CD14-positive monocyte (primary cell): ENCODE measurements around the gene SP110. TPM values are rescaled to one million over a fixed set of nuclear protein-coding genes. Genes with fewer than 3 reads are reported as not detected.

Experiments used
- DNase-seq, 3 donors: peaks; one replicate each; pipeline ENCODE4 v3.0.0-alpha.2; 2011 to 2022
- H2AFZ ChIP-seq: 2 replicates; pipeline ENCODE4 v1.6.0; 2012; ENCODE audit warnings: mild to moderate bottlenecking, low read depth, low read length, inconsistent platforms; ENCODE audit not compliant: insufficient read depth, poor library complexity, severe bottlenecking
- H3K27ac ChIP-seq, 2 donors: 1 replicate in 1 of 2; 2 replicates in 1 of 2; pipeline ENCODE4 v1.5.1; 2012 to 2013; ENCODE audit warnings: low read length in 2 of 2, control low read depth in 1 of 2, inconsistent platforms in 1 of 2, low read depth in 1 of 2, mild to moderate bottlenecking in 1 of 2
- H3K27me3 ChIP-seq, 2 donors: one replicate each; pipeline versions ENCODE4 v1.6.0 to v1.6.1; 2011 to 2013; ENCODE audit warnings: low read length in 2 of 2; ENCODE audit not compliant: control insufficient read depth in 2 of 2, insufficient read depth in 2 of 2
- H3K36me3 ChIP-seq, 2 donors: replicated peaks in 1 of 2; 1 replicate in 1 of 2; 2 replicates in 1 of 2; pipeline versions ENCODE4 v1.5.1 to v1.6.1; 2012 to 2013; ENCODE audit warnings: low read length in 2 of 2, control low read depth in 1 of 2, inconsistent platforms in 1 of 2, mild to moderate bottlenecking in 1 of 2; ENCODE audit not compliant: insufficient read depth in 2 of 2, control insufficient read depth in 1 of 2
- H3K4me1 ChIP-seq, 2 donors: 1 replicate in 1 of 2; 2 replicates in 1 of 2; pipeline versions ENCODE4 v1.5.1 to v1.6.1; 2012 to 2013; ENCODE audit warnings: low read length in 2 of 2, control low read depth in 1 of 2, inconsistent platforms in 1 of 2, mild to moderate bottlenecking in 1 of 2, moderate library complexity in 1 of 2; ENCODE audit not compliant: insufficient read depth in 2 of 2, control insufficient read depth in 1 of 2
- H3K4me2 ChIP-seq: replicated peaks from 2 replicates; pipeline ENCODE3; 2012; ENCODE audit warnings: low read length, moderate library complexity, mild to moderate bottlenecking; ENCODE audit not compliant: poor library complexity, severe bottlenecking; ENCODE audit errors: extremely low read depth
- H3K4me3 ChIP-seq, 3 experiments: fragments of 200-600 bp in 1 of 3; sonication (generic) in 1 of 3; replicated peaks in 1 of 3; 1 replicate in 2 of 3; 2 replicates in 1 of 3; pipeline ENCODE4 v1.5.1; 2011 to 2013; ENCODE audit warnings: low read length in 3 of 3, mild to moderate bottlenecking in 3 of 3, control low read depth in 2 of 3, low read depth in 2 of 3, inconsistent platforms in 1 of 3, moderate library complexity in 1 of 3
- H3K79me2 ChIP-seq: 2 replicates; pipeline ENCODE4 v1.6.0; 2012; ENCODE audit warnings: mild to moderate bottlenecking, control low read depth, inconsistent platforms, low read length, moderate library complexity; ENCODE audit not compliant: insufficient read depth
- H3K9ac ChIP-seq: 2 replicates; pipeline ENCODE4 v1.6.0; 2017; ENCODE audit warnings: low read length, mild to moderate bottlenecking; ENCODE audit not compliant: insufficient read depth, poor library complexity, severe bottlenecking
- H3K9me3 ChIP-seq, 2 donors: replicated peaks in 1 of 2; 1 replicate in 1 of 2; 2 replicates in 1 of 2; pipeline versions ENCODE4 v1.5.1 to v1.6.1; 2012 to 2013; ENCODE audit warnings: low read length in 2 of 2, control low read depth in 1 of 2; ENCODE audit not compliant: control insufficient read depth in 1 of 2, insufficient read depth in 1 of 2
- H4K20me1 ChIP-seq: 2 replicates; pipeline ENCODE4 v1.6.0; 2012; ENCODE audit warnings: mild to moderate bottlenecking, low read length, control low read depth, moderate library complexity; ENCODE audit not compliant: insufficient read depth
- H3K27ac Mint-ChIP-seq, 7 donors: one replicate each; pipeline ENCODE4 v1.8.0; 2020; ENCODE audit warnings: mild to moderate bottlenecking in 7 of 7, mixed read lengths in 7 of 7, moderate library complexity in 6 of 7, inconsistent platforms in 2 of 7
- H3K27me3 Mint-ChIP-seq, 3 donors: one replicate each; pipeline ENCODE4 v1.8.0; 2021 to 2022; ENCODE audit warnings: low read depth in 3 of 3, mild to moderate bottlenecking in 3 of 3, mixed read lengths in 3 of 3, moderate library complexity in 3 of 3, inconsistent platforms in 1 of 3
- H3K36me3 Mint-ChIP-seq, 2 donors: one replicate each; pipeline ENCODE4 v1.8.0; 2020; ENCODE audit warnings: mixed read lengths in 2 of 2, inconsistent platforms in 1 of 2, mild to moderate bottlenecking in 1 of 2
- H3K4me1 Mint-ChIP-seq: one replicate; pipeline ENCODE4 v1.8.0; 2020; ENCODE audit warnings: mild to moderate bottlenecking, mixed read lengths
- H3K4me3 Mint-ChIP-seq, 2 donors: one replicate each; pipeline ENCODE4 v1.8.0; 2020; ENCODE audit warnings: mild to moderate bottlenecking in 2 of 2, mixed read lengths in 2 of 2, moderate library complexity in 1 of 2
- H3K9me3 Mint-ChIP-seq, 7 donors: one replicate each; pipeline ENCODE4 v1.8.0; 2020 to 2022; ENCODE audit warnings: mixed read lengths in 7 of 7, mild to moderate bottlenecking in 6 of 7, moderate library complexity in 6 of 7, inconsistent platforms in 2 of 7
- WGBS: methylation state at CpG from one replicate; pipeline ENCODE4 v1.1.5; 2013; ENCODE audit warnings: missing lambda C conversion rate; ENCODE audit not compliant: insufficient coverage; 5-methylcytosine and 5-hydroxymethylcytosine counted together
- intact Hi-C, 2 donors: fragments of 100-400 bp; cut with micrococcal nuclease; formaldehyde crosslinking; loops; one replicate each; pipeline versions ENCODE4 v1.15.0 to v1.15.1; 2023
- polyA plus RNA-seq, 3 donors: library from polyadenylated mRNA; depleted of rRNA in 1 of 3; unstranded in 2 of 3; stranded (reverse) in 1 of 3; fragments of 300-500 nt in 2 of 3; fragments of >200 nt in 1 of 3; fragmentation: Illumina TruSeq in 2 of 3; gene quantifications; 1 replicate in 2 of 3; 2 replicates in 1 of 3; pipeline ENCODE4 v1.2.3, GENCODE V29; 2012 to 2021
- TF ChIP-seq, protein P1 (sequence below): fragments of 200-600 bp; IDR thresholded peaks from one replicate; pipeline ENCODE4 v1.8.0; 2022; ENCODE audit warnings: antibody characterized with exemption, mild to moderate bottlenecking

The SP110 gene
- polyA plus RNA-seq, 3 donors, result 39.1 to 66.1 (median 65.5) TPM

GRCh38 chr2:230244211-230244610 is 24.4 kb upstream of the SP110 start:
- no peaks in the 10 kb centered on the region for H3K4me1 Mint-ChIP-seq
- H3K79me2 ChIP-seq, result no peaks in the 10 kb centered on the region
- TF ChIP-seq, protein P1, sequence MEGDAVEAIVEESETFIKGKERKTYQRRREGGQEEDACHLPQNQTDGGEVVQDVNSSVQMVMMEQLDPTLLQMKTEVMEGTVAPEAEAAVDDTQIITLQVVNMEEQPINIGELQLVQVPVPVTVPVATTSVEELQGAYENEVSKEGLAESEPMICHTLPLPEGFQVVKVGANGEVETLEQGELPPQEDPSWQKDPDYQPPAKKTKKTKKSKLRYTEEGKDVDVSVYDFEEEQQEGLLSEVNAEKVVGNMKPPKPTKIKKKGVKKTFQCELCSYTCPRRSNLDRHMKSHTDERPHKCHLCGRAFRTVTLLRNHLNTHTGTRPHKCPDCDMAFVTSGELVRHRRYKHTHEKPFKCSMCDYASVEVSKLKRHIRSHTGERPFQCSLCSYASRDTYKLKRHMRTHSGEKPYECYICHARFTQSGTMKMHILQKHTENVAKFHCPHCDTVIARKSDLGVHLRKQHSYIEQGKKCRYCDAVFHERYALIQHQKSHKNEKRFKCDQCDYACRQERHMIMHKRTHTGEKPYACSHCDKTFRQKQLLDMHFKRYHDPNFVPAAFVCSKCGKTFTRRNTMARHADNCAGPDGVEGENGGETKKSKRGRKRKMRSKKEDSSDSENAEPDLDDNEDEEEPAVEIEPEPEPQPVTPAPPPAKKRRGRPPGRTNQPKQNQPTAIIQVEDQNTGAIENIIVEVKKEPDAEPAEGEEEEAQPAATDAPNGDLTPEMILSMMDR, result no peak
- peaks cover 0 to 1% (median 0%) of the 10 kb centered on the region in 7 donors for H3K9me3 Mint-ChIP-seq
- no peak overlapping the region for H3K27ac Mint-ChIP-seq
- peaks cover 17 to 27% of the 10 kb centered on the region in 2 donors for H3K4me1 ChIP-seq
- H3K9ac ChIP-seq, result no peak overlapping the region
- no peaks in the 10 kb centered on the region for H3K9me3 ChIP-seq
- no peaks in the 10 kb centered on the region for H4K20me1 ChIP-seq
- peaks cover 0 to 5% of the 10 kb centered on the region in 2 donors for H3K36me3 Mint-ChIP-seq
- H3K36me3 ChIP-seq, result no peaks in the 10 kb centered on the region
- no peak overlapping the region for H3K4me2 ChIP-seq
- no peak overlapping the region for H3K4me3 ChIP-seq
- no peak overlapping the region for H2AFZ ChIP-seq
- no peak overlapping the region for H3K27ac ChIP-seq
- H3K27me3 Mint-ChIP-seq, result peaks cover 3 to 10% (median 4%) of the 10 kb centered on the region in 3 donors
- peaks cover 2 to 3% of the 10 kb centered on the region in 2 donors for H3K27me3 ChIP-seq
- 100% methylated on average over 1 of the region's 2 CpGs for WGBS
- DNase-seq, result no peak
- no peak overlapping the region for H3K4me3 Mint-ChIP-seq
- intact Hi-C loops, result no loop called here

DNA sequence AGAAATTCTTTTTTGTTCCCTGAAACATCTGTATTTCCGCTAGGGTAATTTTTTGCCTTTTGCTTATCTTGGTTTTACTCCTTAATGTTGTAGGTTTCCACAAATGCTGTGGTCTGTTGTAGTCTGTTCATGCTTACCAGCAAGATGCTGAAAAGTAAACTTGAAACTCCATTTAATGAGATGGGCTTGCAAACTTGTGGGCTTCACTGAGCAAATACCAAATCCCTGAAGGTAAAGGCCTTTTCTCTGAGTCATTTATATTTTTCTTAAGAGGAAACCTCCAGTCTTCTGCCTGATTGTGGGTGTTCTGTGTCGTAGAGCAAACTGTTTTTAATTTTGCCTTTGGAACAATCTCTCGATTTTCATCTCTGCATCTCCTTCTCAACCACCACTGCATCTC is 15.1 kb upstream of the SP110 start:
- Histone ChIP-seq H3K9me3 (no peaks in the 10 kb centered on the region), H3K4me1 (peaks cover 4 to 5% of the 10 kb centered on the region in 2 donors), H2AFZ (no peak overlapping the region), H3K4me3 (no peak overlapping the region), H4K20me1 (no peaks in the 10 kb centered on the region), H3K9ac (no peak overlapping the region), H3K27me3 (no peaks in the 10 kb centered on the region), H3K36me3 (no peaks in the 10 kb centered on the region), H3K4me2 (no peak overlapping the region), H3K79me2 (no peaks in the 10 kb centered on the region), H3K27ac (no peak overlapping the region)
- no CpG with 5 or more reads among the region's 3 CpGs for WGBS
- peaks cover 0 to 6% (median 0%) of the 10 kb centered on the region in 3 donors for H3K27me3 Mint-ChIP-seq
- H3K4me1 Mint-ChIP-seq, result peaks cover 5% of the 10 kb centered on the region
- intact Hi-C loops, result no loop called here
- H3K4me3 Mint-ChIP-seq, result no peak overlapping the region
- H3K9me3 Mint-ChIP-seq, result peaks cover 2 to 20% (median 9%) of the 10 kb centered on the region in 7 donors
- peaks cover 19 to 28% of the 10 kb centered on the region in 2 donors for H3K36me3 Mint-ChIP-seq
- no peak overlapping the region for H3K27ac Mint-ChIP-seq
- DNase-seq, result no peak
- TF ChIP-seq, protein P1, result no peak
